ENCODE results near the gene PSPC1.

DNA sequence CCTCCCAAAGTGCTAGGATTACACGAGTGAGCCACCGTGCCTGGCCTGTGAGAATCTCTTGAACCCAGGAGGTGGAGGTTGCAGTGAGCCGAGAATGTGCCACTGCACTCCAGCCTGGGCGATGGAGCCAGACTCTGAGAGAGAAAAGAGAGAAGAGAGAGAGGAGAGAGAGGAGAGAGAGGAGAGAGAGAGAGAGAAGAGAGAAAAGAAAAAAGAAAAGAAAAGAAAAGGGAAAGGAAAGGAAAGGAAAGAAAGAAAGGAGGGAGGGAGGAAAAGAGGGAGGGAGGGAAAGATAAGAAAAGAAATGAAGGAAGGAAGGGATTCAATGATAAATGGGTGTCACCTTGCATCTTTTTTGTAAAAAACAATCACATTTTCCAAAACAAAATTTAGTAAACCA lies 23.0 kb upstream of the PSPC1 start:
- TF ChIP-seq, protein P1, sequence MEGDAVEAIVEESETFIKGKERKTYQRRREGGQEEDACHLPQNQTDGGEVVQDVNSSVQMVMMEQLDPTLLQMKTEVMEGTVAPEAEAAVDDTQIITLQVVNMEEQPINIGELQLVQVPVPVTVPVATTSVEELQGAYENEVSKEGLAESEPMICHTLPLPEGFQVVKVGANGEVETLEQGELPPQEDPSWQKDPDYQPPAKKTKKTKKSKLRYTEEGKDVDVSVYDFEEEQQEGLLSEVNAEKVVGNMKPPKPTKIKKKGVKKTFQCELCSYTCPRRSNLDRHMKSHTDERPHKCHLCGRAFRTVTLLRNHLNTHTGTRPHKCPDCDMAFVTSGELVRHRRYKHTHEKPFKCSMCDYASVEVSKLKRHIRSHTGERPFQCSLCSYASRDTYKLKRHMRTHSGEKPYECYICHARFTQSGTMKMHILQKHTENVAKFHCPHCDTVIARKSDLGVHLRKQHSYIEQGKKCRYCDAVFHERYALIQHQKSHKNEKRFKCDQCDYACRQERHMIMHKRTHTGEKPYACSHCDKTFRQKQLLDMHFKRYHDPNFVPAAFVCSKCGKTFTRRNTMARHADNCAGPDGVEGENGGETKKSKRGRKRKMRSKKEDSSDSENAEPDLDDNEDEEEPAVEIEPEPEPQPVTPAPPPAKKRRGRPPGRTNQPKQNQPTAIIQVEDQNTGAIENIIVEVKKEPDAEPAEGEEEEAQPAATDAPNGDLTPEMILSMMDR (IDR thresholded peaks at IDR 0.05; ENCODE audit: poor library complexity), result no peak
- TF ChIP-seq EZH2phosphoT487 (IDR thresholded peaks at IDR 0.05; ENCODE audit: low read depth, severe bottlenecking, unreplicated experiment) (no peak), EZH2 (IDR thresholded peaks at IDR 0.05; ENCODE audit: borderline replicate concordance) (no peak)

Measured in hepatocyte (in vitro differentiated cells).